GM19035 (cell line): ENCODE data around the gene PPAT.
"Not testable (repeated sequence)": the region's sequence is repeated elsewhere in the genome, so short reads cannot be mapped to it uniquely, and the experiment has no call there.

Source experiments
- ATAC-seq: cut with Tn5 transposase; IDR thresholded peaks from one replicate; pipeline ENCODE4 v1.9.1; 2021; ENCODE audit not compliant: unreplicated experiment

The PPAT gene

DNA sequence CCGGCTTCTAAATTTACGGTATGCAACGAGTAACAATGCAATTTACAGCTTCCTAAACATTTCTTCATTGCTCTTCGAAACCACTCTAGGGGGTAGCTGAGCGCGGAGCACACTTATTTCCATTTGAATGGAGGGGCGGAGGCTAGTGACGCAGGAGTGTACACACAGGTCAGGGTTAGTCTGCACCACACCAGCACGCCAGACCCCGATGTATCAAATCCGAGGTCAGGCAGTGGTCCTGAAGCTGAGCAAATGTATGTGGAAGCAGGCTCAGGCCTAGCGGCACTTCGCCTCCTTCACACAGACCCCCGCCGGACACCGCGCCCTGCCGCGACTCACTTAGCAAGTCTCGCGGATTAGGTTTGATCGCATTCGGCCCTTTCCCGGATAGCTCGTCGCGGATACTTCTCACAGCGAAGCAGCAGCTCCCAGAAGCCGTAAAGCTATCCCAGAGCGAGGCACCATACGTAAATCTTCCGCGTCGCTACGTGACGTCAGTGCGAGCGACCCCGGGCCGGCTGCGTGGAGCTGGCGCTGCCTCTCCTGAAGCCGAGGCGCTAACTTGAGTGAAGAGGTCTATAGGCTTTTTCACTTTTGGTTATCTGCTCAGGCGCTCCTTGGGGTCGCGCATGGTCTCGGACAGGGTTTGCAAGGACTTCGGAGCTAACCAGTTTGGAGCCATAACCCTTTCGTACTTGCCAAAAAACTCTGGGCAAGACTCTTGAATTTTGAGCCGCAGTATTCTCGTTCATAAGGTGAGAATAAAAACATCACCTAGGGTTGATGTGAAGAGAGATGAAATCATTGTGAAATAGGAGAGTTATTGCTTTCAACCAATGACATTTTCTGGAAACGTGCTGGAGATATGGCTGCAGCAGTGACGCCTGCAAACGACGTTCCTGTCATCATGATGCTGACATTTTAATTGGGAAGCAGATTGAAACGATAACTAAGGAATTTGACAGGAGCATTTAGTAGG is 48.1 kb downstream of the PPAT start, which contains the start of gene AASDH:
TSS of gene AASDH (minus strand) at position 469 of the 979 bp plus-strand sequence. CDS start 3,192 bp downstream, outside the sequence.
- ATAC-seq = peak; percentile 96

DNA sequence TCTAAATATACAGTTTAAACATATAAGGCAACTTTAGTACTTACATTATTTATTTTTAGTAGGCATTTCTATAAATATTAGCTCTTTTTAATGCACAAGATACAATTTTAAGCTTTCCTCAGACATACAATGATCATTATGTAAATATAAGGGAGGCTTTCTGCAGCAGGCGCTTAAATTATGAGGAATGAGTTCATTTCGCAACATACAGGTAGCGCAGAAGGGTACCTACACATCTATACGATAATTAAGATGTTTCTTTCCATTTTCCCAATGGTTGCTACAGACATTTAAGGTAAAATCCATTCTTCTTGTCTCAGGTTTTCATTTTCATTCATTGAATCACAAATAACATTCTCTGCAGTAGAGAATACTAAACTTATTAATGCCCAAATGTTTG is 49.3 kb downstream of the PPAT start:
- ATAC-seq = no peak

DNA sequence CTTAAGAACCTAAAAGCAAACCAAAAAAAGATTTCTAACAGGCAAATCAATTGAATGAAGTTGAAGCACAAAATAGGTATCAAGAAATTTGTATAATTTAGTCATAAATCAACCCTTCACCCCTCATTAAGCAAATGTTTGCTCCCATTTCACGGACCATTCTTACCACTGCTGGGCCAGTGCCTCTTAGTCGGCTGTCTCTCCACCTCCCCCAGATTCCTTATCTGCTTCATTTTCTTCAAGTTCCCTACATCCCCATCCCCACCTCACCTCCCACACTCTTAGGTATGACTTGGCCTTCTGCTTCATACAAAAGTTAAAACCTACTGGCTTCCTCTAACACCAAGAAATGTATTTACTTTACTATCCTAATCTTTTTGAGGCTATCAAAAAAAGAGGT is 60.0 kb downstream of the PPAT start:
- no peak for ATAC-seq

DNA sequence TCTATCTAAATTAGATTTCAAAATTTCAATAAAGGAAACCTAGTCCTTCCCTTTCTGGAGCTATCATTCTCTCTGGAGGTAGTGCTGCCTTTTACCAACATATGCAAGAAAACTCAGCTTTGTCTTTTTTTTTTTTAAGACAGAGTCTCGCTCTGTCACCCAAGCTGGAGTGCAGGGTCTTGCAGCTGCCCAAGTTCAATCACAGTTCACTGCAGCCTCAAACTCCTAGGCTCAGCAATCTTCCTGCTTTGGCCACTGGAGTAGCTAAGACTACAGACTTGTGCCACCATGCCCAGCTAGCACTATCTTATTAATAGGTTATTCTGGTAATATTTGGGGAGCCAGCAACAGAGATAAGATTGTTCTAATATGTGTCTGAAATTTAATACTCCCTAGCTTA is 60.5 kb downstream of the PPAT start:
- ATAC-seq = no peak

DNA sequence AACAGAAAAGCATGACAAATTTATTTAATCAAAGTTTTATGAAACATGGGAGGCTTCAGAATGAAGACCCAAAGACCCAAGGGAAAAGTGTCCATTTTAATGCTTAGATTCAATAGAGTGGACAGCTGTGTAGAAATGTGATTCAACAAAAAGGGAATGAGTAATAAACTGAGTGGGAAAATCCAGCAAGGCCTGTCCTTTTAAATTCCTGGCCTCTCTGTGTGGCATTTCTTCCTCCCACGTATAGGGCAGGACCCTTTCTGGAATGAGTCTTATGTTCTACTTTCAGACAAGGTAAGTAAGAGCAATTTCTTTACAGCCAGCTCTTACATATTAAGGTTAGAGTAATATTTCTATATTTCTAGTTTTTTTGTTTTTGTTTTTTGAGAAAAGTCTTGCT is 62.6 kb downstream of the PPAT start:
- no peak for ATAC-seq

DNA sequence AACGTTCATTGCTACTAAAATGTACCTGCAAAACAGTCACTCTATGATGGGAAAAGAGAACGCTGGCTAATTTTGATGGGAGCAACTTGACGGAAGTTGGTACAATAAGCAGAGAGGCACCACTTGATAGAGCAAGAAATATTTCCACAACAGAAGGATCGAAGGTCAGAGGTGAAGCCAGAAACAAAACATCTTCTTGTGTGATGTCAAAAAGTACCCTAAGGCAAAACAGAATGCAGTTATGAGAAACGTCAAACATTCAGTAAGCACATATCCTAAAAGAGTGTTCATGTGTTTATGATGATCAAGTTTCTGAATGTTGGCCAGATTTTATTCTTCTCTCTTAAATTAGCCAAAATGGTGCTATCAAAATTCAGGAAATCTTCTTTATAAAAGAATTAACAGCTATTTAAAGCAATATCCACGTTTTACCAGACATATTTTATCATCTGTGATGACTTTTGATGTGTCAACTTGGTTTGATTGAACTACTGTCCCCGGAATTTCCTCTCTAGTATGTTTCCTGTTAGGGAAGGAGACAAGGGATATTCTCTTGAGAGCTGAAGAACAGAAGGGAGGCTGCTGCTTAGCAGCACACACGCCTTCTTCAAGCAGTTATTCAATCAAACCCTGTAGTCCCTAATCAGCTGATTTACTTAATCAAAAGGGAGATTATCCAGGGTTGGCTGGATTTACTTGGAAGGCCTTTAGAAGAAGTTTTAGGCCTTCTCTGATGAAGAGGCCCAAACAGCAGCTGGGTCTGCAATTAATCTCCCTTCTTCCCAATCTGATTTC is 63.8 kb downstream of the PPAT start:
- no peak for ATAC-seq

DNA sequence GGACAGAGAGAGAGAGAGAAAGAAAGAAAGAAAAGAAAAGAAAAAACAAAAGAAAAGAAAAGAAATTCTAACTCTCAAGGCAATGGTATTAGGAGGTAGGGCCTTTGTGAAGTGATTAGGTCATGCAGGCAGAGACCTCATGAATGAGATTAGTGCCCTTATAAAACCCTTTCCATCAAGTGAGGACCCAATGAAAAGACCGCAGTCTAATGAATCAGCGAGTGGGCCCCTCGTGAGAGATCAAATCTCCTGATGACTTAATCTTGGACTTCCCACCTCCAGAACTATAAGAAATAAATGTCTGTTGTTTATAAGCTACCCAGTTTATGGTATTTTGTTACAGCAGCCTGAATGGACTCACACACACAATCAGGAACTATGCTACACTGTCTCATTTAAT is 65.0 kb downstream of the PPAT start:
- no peak for ATAC-seq

DNA sequence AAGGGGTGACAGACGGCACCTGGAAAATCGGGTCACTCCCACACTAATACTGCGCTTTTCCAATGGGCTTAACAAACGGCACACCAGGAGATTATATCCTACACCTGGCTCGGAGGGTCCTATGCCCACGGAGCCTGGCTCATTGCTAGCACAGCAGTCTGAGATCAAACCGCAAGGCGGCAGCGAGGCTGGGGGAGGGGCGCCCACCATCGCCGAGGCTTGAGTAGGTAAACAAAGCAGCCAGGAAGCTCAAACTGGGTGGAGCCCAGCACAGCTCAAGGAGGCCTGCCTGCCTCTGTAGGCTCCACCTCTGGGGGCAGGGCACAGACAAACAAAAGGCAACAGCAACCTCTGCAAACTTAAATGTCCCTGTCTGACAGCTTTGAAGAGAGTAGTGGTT is 72.4 kb downstream of the PPAT start:
- not testable (repeated sequence) for ATAC-seq

DNA sequence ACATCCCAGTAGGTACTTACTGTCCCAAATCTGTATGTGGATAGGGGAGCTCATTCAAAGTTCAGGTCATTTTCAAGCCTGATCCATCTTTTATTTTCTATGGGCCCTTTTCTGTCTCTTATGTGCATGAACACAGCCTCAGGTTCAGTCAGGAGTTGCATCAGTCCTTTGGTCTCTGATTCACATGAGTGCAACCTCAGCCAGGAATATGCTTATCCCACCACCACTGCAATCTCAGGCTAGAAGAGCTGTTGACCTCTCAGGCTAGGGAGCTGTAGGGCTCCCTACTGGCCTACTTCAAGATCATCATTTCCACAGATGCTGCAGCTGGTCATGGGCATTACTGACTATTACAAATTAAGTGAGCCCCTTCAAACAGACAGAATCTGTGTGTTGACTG is 75.3 kb downstream of the PPAT start:
- ATAC-seq = no peak

DNA sequence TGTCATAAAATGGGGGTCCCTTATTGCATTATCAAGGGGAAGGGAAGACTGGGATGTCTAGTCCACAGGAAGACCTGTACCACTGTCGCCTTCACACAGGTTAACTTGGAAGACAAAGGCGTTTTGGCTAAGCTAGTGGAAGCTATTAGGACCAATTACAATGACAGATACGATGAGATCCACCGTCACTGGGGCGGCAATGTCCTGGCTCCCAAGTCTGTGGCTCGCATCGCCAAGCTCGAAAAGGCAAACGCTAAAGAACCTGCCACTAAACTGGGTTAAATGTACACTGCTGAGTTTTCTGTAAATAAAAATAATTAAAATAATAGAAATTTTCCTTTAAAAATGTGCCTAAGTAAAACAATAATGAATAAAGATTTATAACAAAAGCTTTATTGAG is 78.8 kb downstream of the PPAT start:
- no peak for ATAC-seq

DNA sequence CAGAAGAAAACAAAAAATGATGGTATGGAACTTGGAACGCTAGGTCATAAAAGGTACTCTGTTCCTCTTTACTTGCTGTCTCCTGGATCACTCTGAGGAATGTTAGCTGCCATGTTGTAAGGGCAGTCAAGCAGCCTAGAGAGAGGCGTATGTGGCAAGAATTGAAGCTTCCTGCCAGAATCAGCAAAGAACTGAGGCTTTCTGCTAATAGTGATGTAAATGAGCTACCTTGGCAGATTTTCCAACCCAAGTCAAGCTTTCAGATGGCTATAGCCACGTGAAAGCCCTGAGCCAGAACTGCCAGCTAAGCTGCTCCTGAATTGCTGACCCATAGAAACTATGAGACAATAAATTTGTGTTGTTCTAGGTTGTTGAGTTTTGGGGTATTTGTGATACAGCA is 86.8 kb downstream of the PPAT start:
- no peak for ATAC-seq

DNA sequence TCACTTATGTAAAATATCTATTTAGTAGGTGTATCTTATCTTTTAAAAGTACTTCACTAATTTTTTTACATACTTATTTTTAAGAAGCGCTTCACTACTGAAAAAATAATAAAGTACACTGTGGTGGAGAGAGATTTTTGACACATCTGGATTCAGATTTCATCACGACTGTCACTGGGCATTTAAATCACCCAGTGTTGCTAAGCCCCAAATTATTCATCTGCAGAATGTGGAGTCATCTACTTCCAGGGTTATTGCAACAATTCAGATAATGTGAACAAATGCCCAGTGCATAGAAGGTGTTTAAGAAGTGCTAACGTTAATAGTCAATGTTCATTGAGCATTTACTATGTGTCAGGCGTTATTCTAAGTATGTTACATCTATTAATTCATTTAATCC is 90.0 kb downstream of the PPAT start:
- no peak for ATAC-seq
